ENCODE measurements around the gene NUDT11.

- TF ChIP-seq POLR2A (IDR thresholded peaks at IDR 0.05) (no peak), CTCF (IDR thresholded peaks at IDR 0.05) (no peak)
Measured at GRCh38 chrX:51456246-51456645, 40.1 kb downstream of the NUDT11 start.

All from lower leg skin (tissue), 3 donors.